ENCODE data around the gene PREP.

PREP gene

GRCh38 chr6:105321207-105321606 lies 81.7 kb downstream of the PREP start:
- intact Hi-C loops (cut with micrococcal nuclease), result no loop called here
- no peak overlapping the region for H3K4me3 Mint-ChIP-seq
- H3K9me3 Mint-ChIP-seq, result no peaks in the 10 kb centered on the region
- no peaks in the 10 kb centered on the region for H3K27me3 Mint-ChIP-seq
- H3K27ac Mint-ChIP-seq, result no peak overlapping the region
- H3K4me1 Mint-ChIP-seq (ENCODE audit: low read depth), result no peaks in the 10 kb centered on the region
- H3K36me3 Mint-ChIP-seq (ENCODE audit: low read depth), result peaks cover 65% of the 10 kb centered on the region

DNA sequence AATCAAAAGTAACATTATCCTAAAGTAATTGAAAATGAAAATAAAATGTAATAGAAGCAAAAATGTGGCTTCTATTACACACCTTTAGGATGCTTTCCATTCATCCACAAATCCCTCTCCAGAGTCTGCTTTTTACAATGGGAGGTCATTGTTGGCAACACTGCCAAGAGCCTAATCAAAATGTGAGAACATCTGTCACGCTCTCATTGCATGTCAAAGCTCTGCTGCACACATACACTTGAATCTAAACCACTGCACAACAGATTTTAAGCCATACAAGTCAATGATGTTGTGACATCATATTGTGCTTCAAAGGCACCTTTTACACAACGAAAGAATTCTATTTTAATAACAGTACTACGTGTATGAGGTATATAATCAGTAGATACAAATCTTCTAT lies 82.1 kb downstream of the PREP start:
- peaks cover 65% of the 10 kb centered on the region for H3K36me3 Mint-ChIP-seq (ENCODE audit: low read depth)
- intact Hi-C loops (cut with micrococcal nuclease), result no loop called here
- no peaks in the 10 kb centered on the region for H3K4me1 Mint-ChIP-seq (ENCODE audit: low read depth)
- H3K27me3 Mint-ChIP-seq, result no peaks in the 10 kb centered on the region
- H3K4me3 Mint-ChIP-seq, result no peak overlapping the region
- H3K9me3 Mint-ChIP-seq, result no peaks in the 10 kb centered on the region
- H3K27ac Mint-ChIP-seq, result no peak overlapping the region

GRCh38 chr6:105320271-105320670 lies 82.6 kb downstream of the PREP start:
- Mint-ChIP-seq H3K27me3 (no peaks in the 10 kb centered on the region), H3K4me3 (no peak overlapping the region), H3K36me3 (ENCODE audit: low read depth) (peaks cover 62% of the 10 kb centered on the region), H3K4me1 (ENCODE audit: low read depth) (no peaks in the 10 kb centered on the region), H3K27ac (no peak overlapping the region), H3K9me3 (no peaks in the 10 kb centered on the region)
- intact Hi-C loops (cut with micrococcal nuclease), result no loop called here

DNA sequence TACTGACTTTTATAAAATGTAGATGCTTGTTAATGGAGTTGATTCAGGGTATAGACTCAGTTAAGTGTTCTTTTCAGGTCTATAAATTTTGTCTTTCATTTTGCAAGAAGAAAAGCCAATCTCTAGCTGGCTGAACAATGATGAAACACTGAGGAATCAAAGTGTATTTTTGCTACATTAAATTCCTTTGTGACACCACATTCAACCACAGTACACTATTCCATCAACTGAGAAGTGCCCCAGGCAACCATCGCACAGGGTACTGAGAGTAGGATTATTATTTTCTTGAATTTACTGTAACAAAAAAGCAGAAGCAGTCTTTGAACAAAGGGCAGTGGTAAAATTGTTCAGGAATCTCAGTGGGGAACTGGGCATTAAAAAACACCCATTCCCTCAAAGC lies 83.6 kb downstream of the PREP start:
- Mint-ChIP-seq H3K4me3 (no peak overlapping the region), H3K9me3 (no peaks in the 10 kb centered on the region)

GRCh38 chr6:105318660-105319059 lies 84.2 kb downstream of the PREP start:
- intact Hi-C loops (cut with micrococcal nuclease), result no loop called here

More for the DNA sequence above, 83.6 kb downstream of the PREP start:
- intact Hi-C loops (cut with micrococcal nuclease), result no loop called here
- Mint-ChIP-seq H3K36me3 (ENCODE audit: low read depth) (peaks cover 63% of the 10 kb centered on the region), H3K4me1 (ENCODE audit: low read depth) (no peaks in the 10 kb centered on the region), H3K27ac (no peak overlapping the region), H3K27me3 (no peaks in the 10 kb centered on the region)

DNA sequence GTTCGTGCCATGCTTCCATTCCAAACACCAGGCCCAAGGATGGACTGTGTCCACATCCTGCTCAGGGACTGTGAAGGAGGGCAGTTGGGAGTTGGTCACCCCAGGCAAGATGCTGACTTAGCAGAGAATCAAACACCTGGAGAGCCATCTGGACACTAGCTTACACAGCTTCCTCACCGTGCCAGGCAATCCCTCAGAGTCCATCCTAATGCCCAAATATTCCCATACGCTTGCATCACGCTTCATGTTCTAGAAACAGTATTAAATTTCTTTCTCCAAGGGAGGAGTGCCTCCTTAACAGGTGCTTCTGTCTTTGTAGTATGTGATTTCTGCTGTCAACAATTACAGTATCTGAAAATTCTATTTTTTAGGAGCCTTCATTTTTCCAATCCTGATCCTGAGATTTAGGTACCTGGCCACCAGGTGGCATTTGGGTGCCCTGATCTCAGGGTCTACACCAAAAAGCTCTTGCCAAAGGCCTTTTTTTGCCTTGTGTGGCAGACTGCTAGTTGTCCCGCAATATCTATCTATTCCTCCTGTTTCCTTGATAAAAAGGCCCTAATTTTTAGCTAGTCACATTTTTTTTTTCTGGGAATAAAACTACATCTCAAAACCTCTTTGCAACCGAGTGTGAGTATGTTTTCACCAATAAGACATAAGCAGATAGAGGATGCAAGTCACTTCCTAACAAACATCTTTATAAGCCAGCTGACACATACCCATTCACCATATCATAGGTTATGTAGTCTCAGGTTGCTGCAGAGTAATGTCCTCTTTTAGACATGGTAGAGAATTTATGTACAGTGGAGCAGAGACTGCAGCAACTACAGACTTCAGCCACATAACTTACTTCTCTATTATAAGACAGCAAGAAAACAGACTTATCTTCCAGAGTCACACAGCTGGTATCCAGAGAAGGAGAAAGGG lies 85.0 kb downstream of the PREP start:
- no peak overlapping the region for H3K27ac Mint-ChIP-seq
- intact Hi-C loops (cut with micrococcal nuclease), result no loop called here

More at GRCh38 chr6:105318660-105319059, 84.2 kb downstream of the PREP start:
- no peaks in the 10 kb centered on the region for H3K4me1 Mint-ChIP-seq (ENCODE audit: low read depth)
- no peaks in the 10 kb centered on the region for H3K27me3 Mint-ChIP-seq
- H3K4me3 Mint-ChIP-seq, result no peak overlapping the region
- no peak overlapping the region for H3K27ac Mint-ChIP-seq
- no peaks in the 10 kb centered on the region for H3K9me3 Mint-ChIP-seq
- H3K36me3 Mint-ChIP-seq (ENCODE audit: low read depth), result peaks cover 61% of the 10 kb centered on the region

GRCh38 chr6:105313211-105313610 lies 89.7 kb downstream of the PREP start:
- Mint-ChIP-seq H3K36me3 (ENCODE audit: low read depth) (peaks cover 56% of the 10 kb centered on the region), H3K9me3 (no peaks in the 10 kb centered on the region), H3K4me3 (no peak overlapping the region), H3K4me1 (ENCODE audit: low read depth) (no peaks in the 10 kb centered on the region), H3K27ac (no peak overlapping the region), H3K27me3 (no peaks in the 10 kb centered on the region)
- intact Hi-C loops (cut with micrococcal nuclease), result no loop called here

More for the DNA sequence above, 85.0 kb downstream of the PREP start:
- no peaks in the 10 kb centered on the region for H3K4me1 Mint-ChIP-seq (ENCODE audit: low read depth)
- no peak overlapping the region for H3K4me3 Mint-ChIP-seq
- H3K9me3 Mint-ChIP-seq, result no peaks in the 10 kb centered on the region
- peaks cover 61% of the 10 kb centered on the region for H3K36me3 Mint-ChIP-seq (ENCODE audit: low read depth)
- H3K27me3 Mint-ChIP-seq, result no peaks in the 10 kb centered on the region

GRCh38 chr6:105310947-105311346 lies 91.9 kb downstream of the PREP start:
- Mint-ChIP-seq H3K4me1 (ENCODE audit: low read depth) (no peaks in the 10 kb centered on the region), H3K4me3 (no peak overlapping the region), H3K9me3 (no peaks in the 10 kb centered on the region), H3K27ac (no peak overlapping the region), H3K36me3 (ENCODE audit: low read depth) (peaks cover 58% of the 10 kb centered on the region), H3K27me3 (no peaks in the 10 kb centered on the region)
- intact Hi-C loops (cut with micrococcal nuclease), result no loop called here

DNA sequence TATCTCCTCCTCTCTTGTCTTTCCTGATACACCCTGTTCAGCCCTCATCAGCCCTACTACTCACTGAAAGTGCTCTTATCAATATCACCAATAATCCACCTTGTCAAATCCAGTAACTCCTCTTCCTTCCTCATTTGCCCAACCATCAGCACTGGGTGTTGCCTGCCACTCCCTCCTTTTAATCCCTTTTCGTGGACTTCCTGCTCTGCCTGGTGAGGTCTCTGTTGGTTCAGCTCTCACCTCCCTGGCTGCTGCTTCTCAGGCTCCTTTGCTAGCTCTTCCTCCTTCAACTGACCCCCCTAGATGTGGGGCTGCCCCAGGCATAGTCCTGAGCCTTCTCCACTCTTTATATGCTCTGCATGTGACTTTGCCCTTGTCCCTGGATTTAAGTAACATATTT lies 92.5 kb downstream of the PREP start:
- Mint-ChIP-seq H3K36me3 (ENCODE audit: low read depth) (peaks cover 55% of the 10 kb centered on the region), H3K9me3 (no peaks in the 10 kb centered on the region)

DNA sequence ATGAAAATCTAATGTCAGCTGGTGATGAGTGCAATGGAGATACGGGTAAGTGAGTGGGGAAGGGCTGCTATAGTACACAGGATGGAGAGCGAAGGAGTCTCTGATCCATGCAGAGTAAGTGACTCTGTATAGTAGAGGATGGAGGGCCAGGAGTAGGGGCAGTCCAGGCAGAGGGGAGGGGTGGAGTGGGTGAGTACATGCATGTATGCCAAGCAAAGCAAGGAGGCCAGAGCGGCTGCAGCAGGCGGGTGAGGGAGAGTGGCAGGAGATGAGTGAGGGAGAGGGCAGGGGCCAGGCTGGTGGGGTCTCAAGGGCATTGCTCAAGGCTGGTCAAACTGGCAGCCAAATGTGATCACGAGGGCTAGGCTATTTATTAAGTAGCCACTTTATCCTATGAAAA lies 94.0 kb downstream of the PREP start:
- H3K27ac Mint-ChIP-seq, result no peak overlapping the region
- peaks cover 51% of the 10 kb centered on the region for H3K36me3 Mint-ChIP-seq (ENCODE audit: low read depth)
- H3K27me3 Mint-ChIP-seq, result no peaks in the 10 kb centered on the region
- H3K9me3 Mint-ChIP-seq, result no peaks in the 10 kb centered on the region
- intact Hi-C loops (cut with micrococcal nuclease), result no loop called here
- H3K4me3 Mint-ChIP-seq, result no peak overlapping the region
- no peaks in the 10 kb centered on the region for H3K4me1 Mint-ChIP-seq (ENCODE audit: low read depth)

More for the DNA sequence above, 92.5 kb downstream of the PREP start:
- Mint-ChIP-seq H3K4me1 (ENCODE audit: low read depth) (no peaks in the 10 kb centered on the region), H3K27me3 (no peaks in the 10 kb centered on the region), H3K4me3 (no peak overlapping the region), H3K27ac (no peak overlapping the region)
- intact Hi-C loops (cut with micrococcal nuclease), result no loop called here

GRCh38 chr6:105305521-105305920 lies 97.4 kb downstream of the PREP start:
- intact Hi-C loops (cut with micrococcal nuclease), result no loop called here
- H3K36me3 Mint-ChIP-seq (ENCODE audit: low read depth), result peaks cover 61% of the 10 kb centered on the region
- H3K27ac Mint-ChIP-seq, result no peak overlapping the region
- no peaks in the 10 kb centered on the region for H3K9me3 Mint-ChIP-seq
- H3K4me3 Mint-ChIP-seq, result no peak overlapping the region
- no peaks in the 10 kb centered on the region for H3K4me1 Mint-ChIP-seq (ENCODE audit: low read depth)
- no peaks in the 10 kb centered on the region for H3K27me3 Mint-ChIP-seq

DNA sequence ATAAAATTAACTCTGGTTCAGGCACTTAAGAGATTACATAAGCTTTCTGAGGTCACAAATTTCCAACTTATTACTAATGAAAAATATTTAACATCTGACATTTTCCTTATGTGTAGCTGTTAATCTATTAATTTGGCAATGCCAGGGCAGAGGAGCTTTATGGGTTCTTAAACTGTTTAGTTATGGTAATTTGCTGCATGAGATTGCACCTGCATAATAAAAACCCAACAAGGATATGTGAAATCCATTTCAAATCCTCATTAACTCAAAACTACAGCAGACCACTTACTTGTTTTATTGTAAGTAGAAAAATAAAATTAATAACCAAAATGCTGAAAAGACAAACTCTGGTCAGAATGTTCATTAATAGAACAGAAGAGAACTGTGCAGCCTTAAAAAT lies 98.1 kb downstream of the PREP start:
- peaks cover 61% of the 10 kb centered on the region for H3K36me3 Mint-ChIP-seq (ENCODE audit: low read depth)
- H3K27ac Mint-ChIP-seq, result no peak overlapping the region
- H3K27me3 Mint-ChIP-seq, result no peaks in the 10 kb centered on the region
- intact Hi-C loops (cut with micrococcal nuclease), result no loop called here
- no peaks in the 10 kb centered on the region for H3K9me3 Mint-ChIP-seq
- no peaks in the 10 kb centered on the region for H3K4me1 Mint-ChIP-seq (ENCODE audit: low read depth)
- H3K4me3 Mint-ChIP-seq, result no peak overlapping the region

DNA sequence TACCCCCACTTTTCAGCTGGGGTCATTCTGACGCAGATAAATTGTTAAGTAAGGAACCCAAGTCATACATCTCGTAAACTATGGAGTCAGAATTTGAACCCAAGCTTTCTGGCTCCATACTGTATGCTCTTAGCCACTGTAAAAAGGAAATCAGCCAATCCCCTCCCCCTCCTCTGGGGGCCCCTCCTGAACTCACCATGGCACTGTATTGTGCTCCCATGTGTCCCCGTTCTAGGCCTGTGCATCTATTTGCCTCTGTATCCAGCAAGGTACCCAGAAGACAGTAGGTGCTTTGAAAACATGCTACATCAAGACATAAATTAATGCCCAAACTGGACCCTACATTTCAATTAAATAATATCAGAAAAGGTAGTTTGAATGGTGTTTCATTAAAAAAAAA lies 98.5 kb downstream of the PREP start:
- H3K4me1 Mint-ChIP-seq (ENCODE audit: low read depth), result no peaks in the 10 kb centered on the region
- H3K27ac Mint-ChIP-seq, result no peak overlapping the region
- H3K4me3 Mint-ChIP-seq, result no peak overlapping the region
- no peaks in the 10 kb centered on the region for H3K9me3 Mint-ChIP-seq
- no peaks in the 10 kb centered on the region for H3K27me3 Mint-ChIP-seq
- H3K36me3 Mint-ChIP-seq (ENCODE audit: low read depth), result peaks cover 61% of the 10 kb centered on the region
- intact Hi-C loops (cut with micrococcal nuclease), result no loop called here

DNA sequence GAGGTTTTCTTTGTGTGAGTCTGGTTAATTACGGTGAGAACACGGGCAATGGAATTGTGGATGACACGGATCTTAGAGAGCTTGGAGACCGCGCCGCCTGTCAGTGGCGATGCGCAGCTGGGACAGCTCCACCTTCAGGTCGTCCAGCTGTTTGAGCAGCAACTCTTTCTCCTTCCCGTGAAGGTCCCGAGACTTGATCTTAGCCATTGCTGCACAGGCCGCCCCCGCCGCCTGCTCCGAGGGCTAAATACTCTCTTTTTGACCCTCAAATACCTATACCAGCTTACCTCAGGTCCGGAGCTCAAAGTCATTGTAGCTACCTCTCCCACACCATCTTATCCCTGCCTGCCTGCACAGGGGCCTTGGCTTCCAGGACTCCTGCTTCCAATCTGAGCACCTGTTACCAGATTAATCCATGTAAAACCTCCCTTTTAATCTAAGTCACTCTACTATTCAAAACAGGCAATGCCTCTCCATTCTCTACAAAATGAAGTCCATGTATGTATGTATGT lies 100.2 kb downstream of the PREP start:
- peaks cover 60% of the 10 kb centered on the region for H3K36me3 Mint-ChIP-seq (ENCODE audit: low read depth)
- H3K27ac Mint-ChIP-seq, result no peak overlapping the region
- no peaks in the 10 kb centered on the region for H3K27me3 Mint-ChIP-seq
- no peaks in the 10 kb centered on the region for H3K4me1 Mint-ChIP-seq (ENCODE audit: low read depth)
- H3K9me3 Mint-ChIP-seq, result no peaks in the 10 kb centered on the region
- H3K4me3 Mint-ChIP-seq, result no peak overlapping the region
- intact Hi-C loops (cut with micrococcal nuclease), result no loop called here

Data from dendritic cell treated with granulocyte-macrophage colony-stimulating factor and Interleukin-4, amounts not matched to agents 40 ng/mL and 50 ng/mL, for 4 days (primary cell).